GM10266 (cell line): Measurements from ENCODE around the gene ZP4.

ENCODE experiments used
- DNase-seq: peaks from one replicate; pipeline ENCODE4 v3.0.0; 2012; ENCODE audit errors: extremely low spot score
- TF ChIP-seq, protein P1 (sequence below): IDR thresholded peaks from 2 replicates; pipeline ENCODE4 v1.5.1; 2012; ENCODE audit warnings: mild to moderate bottlenecking, low read depth; ENCODE audit not compliant: control insufficient read depth, insufficient read depth; ENCODE audit errors: missing control alignments

Gene ZP4

DNA sequence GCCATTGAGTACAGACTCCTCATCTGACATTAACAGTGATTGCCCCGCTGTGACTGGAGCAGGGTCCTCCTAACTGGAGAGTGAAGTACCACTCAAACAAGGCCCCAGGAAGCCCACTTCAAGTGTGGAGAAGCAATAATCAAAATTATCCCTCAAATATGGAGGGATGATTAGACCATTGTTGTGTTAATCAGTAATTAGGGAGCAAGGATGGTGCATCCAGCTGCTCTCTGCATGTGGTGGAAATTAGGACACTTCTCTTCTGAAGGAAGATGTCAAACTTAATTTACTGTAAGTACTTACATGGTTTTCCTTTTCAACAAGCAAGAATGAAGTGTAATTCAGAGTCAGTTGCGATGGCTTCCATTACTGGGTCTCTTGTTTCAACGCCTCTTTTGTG, 3.4 kb upstream of the ZP4 start:
- TF ChIP-seq, protein P1, sequence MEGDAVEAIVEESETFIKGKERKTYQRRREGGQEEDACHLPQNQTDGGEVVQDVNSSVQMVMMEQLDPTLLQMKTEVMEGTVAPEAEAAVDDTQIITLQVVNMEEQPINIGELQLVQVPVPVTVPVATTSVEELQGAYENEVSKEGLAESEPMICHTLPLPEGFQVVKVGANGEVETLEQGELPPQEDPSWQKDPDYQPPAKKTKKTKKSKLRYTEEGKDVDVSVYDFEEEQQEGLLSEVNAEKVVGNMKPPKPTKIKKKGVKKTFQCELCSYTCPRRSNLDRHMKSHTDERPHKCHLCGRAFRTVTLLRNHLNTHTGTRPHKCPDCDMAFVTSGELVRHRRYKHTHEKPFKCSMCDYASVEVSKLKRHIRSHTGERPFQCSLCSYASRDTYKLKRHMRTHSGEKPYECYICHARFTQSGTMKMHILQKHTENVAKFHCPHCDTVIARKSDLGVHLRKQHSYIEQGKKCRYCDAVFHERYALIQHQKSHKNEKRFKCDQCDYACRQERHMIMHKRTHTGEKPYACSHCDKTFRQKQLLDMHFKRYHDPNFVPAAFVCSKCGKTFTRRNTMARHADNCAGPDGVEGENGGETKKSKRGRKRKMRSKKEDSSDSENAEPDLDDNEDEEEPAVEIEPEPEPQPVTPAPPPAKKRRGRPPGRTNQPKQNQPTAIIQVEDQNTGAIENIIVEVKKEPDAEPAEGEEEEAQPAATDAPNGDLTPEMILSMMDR: no peak
- no peak for DNase-seq

DNA sequence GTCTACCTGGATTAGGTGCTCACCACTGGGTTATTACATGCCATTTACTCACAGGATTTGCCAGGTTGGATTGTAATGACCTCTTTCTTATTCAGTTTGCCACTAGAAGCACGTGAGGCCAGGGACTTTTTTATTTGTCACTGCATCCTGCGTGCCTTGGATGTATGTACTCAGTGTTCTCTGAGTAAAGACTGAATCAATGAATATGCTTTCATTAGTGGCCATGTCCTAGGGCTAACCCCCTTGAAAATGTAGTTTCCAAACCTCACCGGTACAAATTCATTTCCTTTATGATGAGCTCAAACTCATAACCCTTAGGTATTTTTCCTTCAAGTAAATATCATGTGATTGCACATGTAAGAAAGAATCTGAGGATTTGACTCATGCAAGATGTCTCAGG, 1.3 kb upstream of the ZP4 start:
- TF ChIP-seq, protein P1: no peak
- DNase-seq: no peak

DNA sequence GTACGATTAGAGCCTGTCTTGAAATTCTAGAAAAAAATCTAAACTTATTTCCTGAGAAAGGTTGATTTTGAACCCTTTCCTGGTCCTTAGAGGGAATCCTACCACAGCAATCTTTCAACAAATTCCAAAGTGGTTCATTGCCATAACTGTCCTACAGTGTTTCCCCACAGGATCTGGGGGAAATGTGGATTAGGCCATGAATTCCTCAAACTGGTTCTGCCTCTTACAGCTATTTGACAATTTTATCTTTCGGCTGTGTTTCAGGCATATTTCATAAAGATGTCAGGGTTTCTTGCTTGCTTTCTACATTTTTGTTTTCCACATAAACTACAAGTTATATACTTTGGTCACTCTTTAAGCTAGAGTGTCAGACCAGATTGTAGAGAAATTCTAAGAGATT, 544 bp upstream of the ZP4 start:
- DNase-seq: no peak
- TF ChIP-seq, protein P1: no peak

DNA sequence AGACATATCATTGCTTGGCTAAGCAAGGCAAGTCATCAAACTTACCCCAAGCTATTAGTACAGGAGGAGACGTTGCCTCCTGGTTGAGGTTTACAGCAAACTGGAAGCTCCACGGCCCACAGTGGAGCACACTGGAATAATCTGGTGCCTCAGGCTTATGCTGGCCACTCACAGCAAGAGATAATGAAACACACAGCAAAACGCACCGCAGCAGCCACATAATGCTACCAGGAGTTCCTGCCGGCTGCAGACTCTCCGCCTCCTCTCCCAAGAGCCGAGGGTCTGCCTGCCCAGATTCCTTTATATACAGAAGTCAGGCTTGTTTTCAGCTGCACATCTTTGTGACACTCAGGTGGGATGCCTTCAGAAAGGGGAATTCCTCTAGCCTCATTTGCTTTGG, 306 bp downstream of the ZP4 start:
- TF ChIP-seq, protein P1: no peak
- no peak for DNase-seq

DNA sequence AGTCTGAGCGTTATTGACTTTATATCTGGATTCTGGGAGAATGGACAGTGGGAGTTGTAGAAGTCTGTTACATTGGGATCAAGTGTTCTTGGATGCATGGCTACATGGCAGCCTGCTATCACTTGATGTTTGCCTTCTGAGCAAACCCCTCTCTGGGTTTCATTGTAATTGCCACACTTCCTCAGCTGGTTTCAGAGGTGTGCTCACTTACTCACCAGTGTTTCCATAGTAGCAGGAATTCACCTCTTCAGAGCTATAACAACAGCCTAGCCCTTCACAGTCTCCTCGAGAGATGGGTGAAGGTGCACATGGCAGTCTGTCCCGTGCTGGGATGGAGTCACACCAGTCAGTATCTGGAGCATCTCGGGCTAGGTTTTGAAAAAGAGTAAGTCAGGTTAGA, 2.6 kb downstream of the ZP4 start:
- DNase-seq: no peak
- TF ChIP-seq, protein P1: no peak

DNA sequence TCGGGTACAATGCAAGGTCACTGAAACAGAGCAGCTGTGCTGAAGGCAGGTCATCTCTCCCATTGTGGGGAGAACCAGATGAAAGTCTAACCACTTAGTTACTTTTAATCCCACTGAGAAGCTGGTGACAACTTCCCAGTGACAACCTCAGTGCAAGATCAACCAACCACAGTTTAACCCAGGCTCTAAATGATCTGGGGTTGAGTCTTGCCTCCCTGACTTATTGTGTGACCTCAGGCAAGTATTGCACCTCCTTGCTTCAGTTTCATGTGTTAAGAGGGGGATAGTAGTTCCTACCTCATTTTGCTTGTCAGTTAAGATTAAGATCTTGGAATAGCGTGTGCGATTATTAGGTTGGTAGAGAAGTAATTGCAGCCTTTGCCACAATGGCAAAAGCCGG, 3.2 kb downstream of the ZP4 start:
- TF ChIP-seq, protein P1: no peak
- DNase-seq: no peak

DNA sequence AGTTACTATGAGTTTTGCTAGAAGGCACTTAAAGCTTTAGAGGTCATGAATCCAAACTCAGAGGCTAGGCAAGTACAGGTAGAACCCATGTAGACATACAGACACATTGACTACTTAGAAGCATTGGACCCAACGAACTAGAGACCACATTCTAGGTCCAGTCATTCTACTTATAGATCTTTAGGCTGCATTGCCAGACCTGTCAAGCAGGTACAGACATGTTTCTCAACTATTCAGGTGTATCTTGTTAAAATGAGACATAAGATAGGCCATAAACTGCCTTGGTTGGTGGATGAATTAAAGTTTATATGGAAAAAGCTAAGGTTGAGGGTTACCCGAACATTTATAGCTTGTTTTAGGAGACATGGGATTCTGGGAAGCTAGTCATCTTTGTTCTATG, 6.5 kb downstream of the ZP4 start:
- TF ChIP-seq, protein P1: no peak

More for the DNA sequence above, 6.5 kb downstream of the ZP4 start:
- no peak for DNase-seq
